K562 (cell line): ENCODE measurements around the gene CHERP. TPM values are rescaled to one million over a fixed set of nuclear protein-coding genes. Genes with fewer than 3 reads are reported as not detected.

ENCODE experiments used
- CC2D1A ChIP-seq: fragments of 450-650 bp; IDR thresholded peaks from 2 replicates; pipeline ENCODE4 v1.6.1; 2017; ENCODE audit warnings: mild to moderate bottlenecking
- DLX4 ChIP-seq: fragments of 250-450 bp; sonication (Bioruptor Pico); IDR thresholded peaks from 2 replicates; pipeline ENCODE4 v1.6.1; 2021; ENCODE audit warnings: mild to moderate bottlenecking
- E2F6 ChIP-seq, 2 experiments: IDR thresholded peaks; 2 replicates each; pipeline ENCODE4 v1.6.1; 2011; ENCODE audit warnings: borderline replicate concordance in 1 of 2, control low read depth in 1 of 2, low read depth in 1 of 2, low read length in 1 of 2, mild to moderate bottlenecking in 1 of 2, mixed read lengths in 1 of 2, moderate library complexity in 1 of 2; ENCODE audit not compliant: insufficient read depth in 1 of 2, insufficient read length in 1 of 2, poor library complexity in 1 of 2, severe bottlenecking in 1 of 2; ENCODE audit errors: extremely low read depth in 1 of 2
- EP400 ChIP-seq: fragments of 450-650 bp; IDR thresholded peaks from 2 replicates; pipeline ENCODE4 v1.6.1; 2017; ENCODE audit warnings: antibody characterized with exemption, mild to moderate bottlenecking, moderate library complexity
- HDAC8 ChIP-seq: fragments of 450-650 bp; IDR thresholded peaks from 2 replicates; pipeline ENCODE4 v1.6.1; 2016; ENCODE audit warnings: mild to moderate bottlenecking, missing genetic modification characterization, moderate library complexity, missing compliant biosample characterization
- HINFP ChIP-seq: fragments of 450-650 bp; conservative IDR thresholded peaks from 2 replicates; pipeline ENCODE4 v1.6.1; 2016; ENCODE audit warnings: missing genetic modification characterization, low read depth, mild to moderate bottlenecking, control low read depth, missing compliant biosample characterization
- HMGXB4 ChIP-seq: sonication (generic); formaldehyde crosslinking; IDR thresholded peaks from 2 replicates; pipeline ENCODE4 v1.8.1; 2023; ENCODE audit warnings: mild to moderate bottlenecking, missing genetic modification reagents
- MAX ChIP-seq: sonication (generic); formaldehyde crosslinking; IDR thresholded peaks from 2 replicates; pipeline ENCODE4 v1.9.0; 2022; ENCODE audit warnings: mild to moderate bottlenecking, missing genetic modification reagents
- MNT ChIP-seq, 2 experiments: fragments of 450-650 bp; conservative IDR thresholded peaks; 2 replicates each; pipeline ENCODE4 v1.6.1; 2017; ENCODE audit warnings: mild to moderate bottlenecking in 2 of 2, moderate library complexity in 2 of 2
- SOX6 ChIP-seq: fragments of 450-650 bp; IDR thresholded peaks from 2 replicates; pipeline ENCODE4 v1.6.1; 2014; ENCODE audit warnings: mild to moderate bottlenecking
- XRCC3 ChIP-seq: fragments of 450-650 bp; IDR thresholded peaks from 2 replicates; pipeline ENCODE4 v1.6.1; 2017; ENCODE audit warnings: mild to moderate bottlenecking, moderate library complexity
- ZNF121 ChIP-seq: sonication (generic); formaldehyde crosslinking; conservative IDR thresholded peaks from 2 replicates; pipeline ENCODE4 v1.8.0; 2022; ENCODE audit warnings: missing genetic modification reagents
- polyA plus RNA-seq, 8 experiments: library from polyadenylated mRNA; depleted of rRNA in 4 of 8; stranded (reverse) in 5 of 8; unstranded in 3 of 8; fragments of >200 nt; fragmentation: Nextera tagmentation in 2 of 8; fragmentation: Illumina TruSeq in 1 of 8; extraction: Ambion mirVana in 2 of 8; extraction: Trizol in 1 of 8; gene quantifications; 2 replicates each; pipeline versions ENCODE4 v1.2.1 to v1.2.3, GENCODE V29; 2011 to 2014; ENCODE audit warnings: inconsistent platforms in 1 of 8, missing spikeins in 1 of 8
- total RNA-seq, 7 experiments: library from RNA; depleted of rRNA in 6 of 7; stranded (reverse); fragments of >200 nt in 6 of 7; fragmentation: Illumina TruSeq in 2 of 7; extraction: Trizol in 2 of 7; gene quantifications; 2 replicates each; pipeline versions ENCODE4 v1.2.1 to v1.2.3, GENCODE V29; 2011 to 2021; ENCODE audit warnings: low replicate concordance in 1 of 7
- TF ChIP-seq, protein P1 (sequence below): fragments of 450-650 bp; IDR thresholded peaks from 2 replicates; pipeline ENCODE4 v1.6.1; 2018; ENCODE audit warnings: mild to moderate bottlenecking, low read depth; ENCODE audit not compliant: partially characterized antibody
- TF ChIP-seq, protein P2 (sequence below): fragments of 250-450 bp; sonication (Bioruptor Pico); IDR thresholded peaks from 2 replicates; pipeline ENCODE4 v1.5.0; 2022; ENCODE audit warnings: mild to moderate bottlenecking

The CHERP gene
- total and polyA plus RNA-seq, 9 of the 15 experiments (the other 6 are each of a cell fraction or from before 2014, with no cell fraction given), result 0.60 to 85.1 (median 7.8) TPM

DNA sequence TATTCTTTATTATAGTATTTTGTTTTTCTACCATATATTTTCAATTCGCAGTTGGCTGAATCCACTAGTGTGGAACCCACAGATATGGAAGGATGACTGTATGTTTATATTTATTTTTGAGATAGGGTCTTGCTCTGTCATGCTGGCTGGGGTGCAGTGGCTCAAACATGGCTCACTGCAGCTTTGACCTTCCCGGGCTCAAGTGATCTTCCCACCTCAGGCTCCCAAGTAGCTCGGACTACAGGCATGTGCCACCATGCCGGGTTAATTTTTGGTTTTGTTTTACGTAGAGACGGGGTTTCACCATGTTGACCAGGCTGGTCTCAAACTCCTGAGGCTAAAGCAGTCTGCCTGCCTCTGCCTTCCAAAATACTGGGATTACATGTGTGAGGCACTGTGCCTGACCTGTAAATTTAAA, 20.4 kb upstream of the CHERP start (continued):
- TF ChIP-seq ZNF121 (CRISPR knock-in tag) (no peak), SOX6 (no peak), CC2D1A (no peak), DLX4 (CRISPR knock-in tag) (no peak), HMGXB4 (CRISPR knock-in tag) (no peak), HINFP (tag) (no peak), MAX (CRISPR knock-in tag) (no peak), XRCC3 (no peak), EP400 (0 out of 2 replicates have a peak, but pooled peaks have one; percentile 11), MNT (conservative IDR thresholded peaks at IDR 0.05) (peak in 1 of 2 experiments; percentile 55; a peak in 3 of 4 replicates), E2F6 (IDR thresholded peaks at IDR 0.05; ENCODE audit: borderline replicate concordance in 1 of 2, extremely low read depth in 1 of 2, insufficient read depth in 1 of 2, insufficient read length in 1 of 2, low read depth in 1 of 2, low read length in 1 of 2, poor library complexity in 1 of 2, severe bottlenecking in 1 of 2) (peak in 1 of 2 experiments; percentile 24), HDAC8 (tag) (no peak)
- TF ChIP-seq, protein P1, sequence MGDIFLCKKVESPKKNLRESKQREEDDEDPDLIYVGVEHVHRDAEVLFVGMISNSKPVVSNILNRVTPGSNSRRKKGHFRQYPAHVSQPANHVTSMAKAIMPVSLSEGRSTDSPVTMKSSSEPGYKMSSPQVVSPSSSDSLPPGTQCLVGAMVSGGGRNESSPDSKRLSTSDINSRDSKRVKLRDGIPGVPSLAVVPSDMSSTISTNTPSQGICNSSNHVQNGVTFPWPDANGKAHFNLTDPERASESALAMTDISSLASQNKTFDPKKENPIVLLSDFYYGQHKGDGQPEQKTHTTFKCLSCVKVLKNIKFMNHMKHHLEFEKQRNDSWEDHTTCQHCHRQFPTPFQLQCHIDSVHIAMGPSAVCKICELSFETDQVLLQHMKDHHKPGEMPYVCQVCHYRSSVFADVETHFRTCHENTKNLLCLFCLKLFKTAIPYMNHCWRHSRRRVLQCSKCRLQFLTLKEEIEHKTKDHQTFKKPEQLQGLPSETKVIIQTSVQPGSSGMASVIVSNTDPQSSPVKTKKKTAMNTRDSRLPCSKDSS, result no peak
- TF ChIP-seq, protein P2, sequence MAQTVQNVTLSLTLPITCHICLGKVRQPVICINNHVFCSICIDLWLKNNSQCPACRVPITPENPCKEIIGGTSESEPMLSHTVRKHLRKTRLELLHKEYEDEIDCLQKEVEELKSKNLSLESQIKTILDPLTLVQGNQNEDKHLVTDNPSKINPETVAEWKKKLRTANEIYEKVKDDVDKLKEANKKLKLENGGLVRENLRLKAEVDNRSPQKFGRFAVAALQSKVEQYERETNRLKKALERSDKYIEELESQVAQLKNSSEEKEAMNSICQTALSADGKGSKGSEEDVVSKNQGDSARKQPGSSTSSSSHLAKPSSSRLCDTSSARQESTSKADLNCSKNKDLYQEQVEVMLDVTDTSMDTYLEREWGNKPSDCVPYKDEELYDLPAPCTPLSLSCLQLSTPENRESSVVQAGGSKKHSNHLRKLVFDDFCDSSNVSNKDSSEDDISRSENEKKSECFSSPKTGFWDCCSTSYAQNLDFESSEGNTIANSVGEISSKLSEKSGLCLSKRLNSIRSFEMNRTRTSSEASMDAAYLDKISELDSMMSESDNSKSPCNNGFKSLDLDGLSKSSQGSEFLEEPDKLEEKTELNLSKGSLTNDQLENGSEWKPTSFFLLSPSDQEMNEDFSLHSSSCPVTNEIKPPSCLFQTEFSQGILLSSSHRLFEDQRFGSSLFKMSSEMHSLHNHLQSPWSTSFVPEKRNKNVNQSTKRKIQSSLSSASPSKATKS (CRISPR knock-in tag), result no peak
